ENCODE results near the gene PRKAR1B. TPM values are rescaled to one million over a fixed set of nuclear protein-coding genes. Genes with fewer than 3 reads are reported as not detected.

Gene PRKAR1B
- total RNA-seq, 1 experiment from 2014 or later: 24.8 TPM

DNA sequence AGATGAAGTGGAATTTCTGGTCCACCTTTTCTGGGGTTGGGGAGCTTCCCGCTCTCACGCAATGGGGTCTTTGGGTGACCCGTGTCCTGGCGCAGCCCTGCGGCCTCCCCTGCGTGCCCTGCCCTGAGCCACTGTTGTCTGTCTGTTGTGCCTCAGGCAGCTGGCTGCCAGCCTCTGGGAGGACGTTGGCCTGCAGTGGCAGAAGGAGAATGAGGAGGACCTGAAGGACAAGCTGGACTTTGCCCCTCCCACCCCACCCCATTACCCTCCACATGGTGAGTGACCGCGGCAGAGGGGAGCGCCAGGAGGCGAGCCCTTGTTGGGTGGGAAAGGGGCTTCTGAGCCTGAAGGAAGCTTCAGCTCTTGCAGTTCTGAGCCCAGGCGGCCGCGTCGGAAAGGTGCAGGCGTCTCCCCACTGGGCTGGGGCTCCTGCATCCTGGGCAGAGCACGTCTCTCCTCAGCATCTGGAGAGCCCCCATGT is 14.2 kb upstream of the PRKAR1B start:
- Mint-ChIP-seq H3K4me3 (ENCODE audit: low read depth, unreplicated experiment) (no peak overlapping the region), H3K27ac (ENCODE audit: unreplicated experiment) (no peak overlapping the region), H3K27me3 (ENCODE audit: unreplicated experiment) (no peaks in the 10 kb centered on the region), H3K9me3 (ENCODE audit: low read depth, unreplicated experiment) (no peaks in the 10 kb centered on the region), H3K36me3 (ENCODE audit: insufficient read depth, unreplicated experiment) (peaks cover 30% of the 10 kb centered on the region), H3K4me1 (ENCODE audit: low read depth, unreplicated experiment) (peaks cover 10% of the 10 kb centered on the region)
- BruUV-seq (replicated peaks): no TSS peak
- no peak for DNase-seq
- intact Hi-C loops (cut with micrococcal nuclease; ENCODE audit: unreplicated experiment): no loop called here
- CTCF ChIA-PET: interaction anchor here (0.6 kb wide), 1 partner anchor 10 kb away, joined by 3 read pairs; no protein-coding TSS in a partner anchor
- TF ChIP-seq, protein P1, sequence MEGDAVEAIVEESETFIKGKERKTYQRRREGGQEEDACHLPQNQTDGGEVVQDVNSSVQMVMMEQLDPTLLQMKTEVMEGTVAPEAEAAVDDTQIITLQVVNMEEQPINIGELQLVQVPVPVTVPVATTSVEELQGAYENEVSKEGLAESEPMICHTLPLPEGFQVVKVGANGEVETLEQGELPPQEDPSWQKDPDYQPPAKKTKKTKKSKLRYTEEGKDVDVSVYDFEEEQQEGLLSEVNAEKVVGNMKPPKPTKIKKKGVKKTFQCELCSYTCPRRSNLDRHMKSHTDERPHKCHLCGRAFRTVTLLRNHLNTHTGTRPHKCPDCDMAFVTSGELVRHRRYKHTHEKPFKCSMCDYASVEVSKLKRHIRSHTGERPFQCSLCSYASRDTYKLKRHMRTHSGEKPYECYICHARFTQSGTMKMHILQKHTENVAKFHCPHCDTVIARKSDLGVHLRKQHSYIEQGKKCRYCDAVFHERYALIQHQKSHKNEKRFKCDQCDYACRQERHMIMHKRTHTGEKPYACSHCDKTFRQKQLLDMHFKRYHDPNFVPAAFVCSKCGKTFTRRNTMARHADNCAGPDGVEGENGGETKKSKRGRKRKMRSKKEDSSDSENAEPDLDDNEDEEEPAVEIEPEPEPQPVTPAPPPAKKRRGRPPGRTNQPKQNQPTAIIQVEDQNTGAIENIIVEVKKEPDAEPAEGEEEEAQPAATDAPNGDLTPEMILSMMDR (IDR thresholded peaks at IDR 0.05; ENCODE audit: unreplicated experiment): no peak

DNA sequence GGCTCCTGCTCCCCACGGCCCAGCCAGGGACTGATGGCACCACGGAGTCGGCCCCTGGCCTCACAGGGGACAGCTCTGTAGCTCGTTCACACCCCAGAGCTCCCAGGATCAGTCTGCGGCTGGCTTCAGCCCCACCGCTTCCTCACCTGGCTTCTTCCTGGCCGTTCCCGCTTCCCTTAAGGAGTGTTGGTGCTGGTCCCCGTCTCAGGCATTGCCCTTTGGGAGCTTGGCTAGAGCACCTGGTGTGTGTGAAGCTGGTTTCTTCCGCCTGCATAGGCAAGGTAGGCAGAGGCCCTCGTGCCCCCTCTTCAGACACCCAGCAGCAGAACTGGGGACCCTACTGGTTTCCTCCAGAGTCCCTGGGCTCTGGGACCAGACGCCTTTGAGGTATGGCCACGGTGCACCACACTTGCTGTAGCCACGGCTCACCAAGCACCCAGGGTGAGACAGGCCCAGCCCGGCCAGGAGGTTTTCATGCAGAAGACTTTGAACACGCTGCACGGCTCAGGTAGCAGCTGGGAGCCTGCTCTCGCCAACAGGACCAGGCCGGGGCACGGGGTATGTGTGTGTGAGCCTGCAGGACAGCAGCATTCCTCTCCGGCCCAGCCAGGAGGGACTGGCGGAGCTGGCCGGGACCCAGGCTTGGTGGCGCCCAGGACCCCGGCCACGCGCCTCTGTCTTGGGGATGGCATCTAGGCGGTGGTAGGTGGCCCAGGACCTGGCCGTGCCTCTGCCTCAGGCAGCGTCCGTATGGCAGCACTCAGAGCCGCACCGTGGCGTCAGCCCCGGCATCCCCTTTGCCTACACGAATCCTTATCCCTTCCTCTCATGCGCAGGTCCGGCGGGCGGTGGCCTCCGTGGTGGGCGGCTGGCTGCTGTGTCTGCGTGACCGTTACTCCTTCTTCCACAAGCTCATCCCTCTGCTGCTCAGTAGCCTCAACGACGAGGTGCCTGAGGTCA is 13.2 kb upstream of the PRKAR1B start:
- Mint-ChIP-seq H3K4me1 (ENCODE audit: low read depth, unreplicated experiment) (peaks cover 10% of the 10 kb centered on the region), H3K36me3 (ENCODE audit: insufficient read depth, unreplicated experiment) (peaks cover 23% of the 10 kb centered on the region), H3K27me3 (ENCODE audit: unreplicated experiment) (no peaks in the 10 kb centered on the region), H3K9me3 (ENCODE audit: low read depth, unreplicated experiment) (no peaks in the 10 kb centered on the region), H3K27ac (ENCODE audit: unreplicated experiment) (no peak overlapping the region), H3K4me3 (ENCODE audit: low read depth, unreplicated experiment) (no peak overlapping the region)
- TF ChIP-seq, protein P1 (IDR thresholded peaks at IDR 0.05; ENCODE audit: unreplicated experiment): no peak
- CTCF ChIA-PET: no interaction called here
- BruUV-seq (replicated peaks): no TSS peak
- no peak for DNase-seq
- intact Hi-C loops (cut with micrococcal nuclease; ENCODE audit: unreplicated experiment): no loop called here

DNA sequence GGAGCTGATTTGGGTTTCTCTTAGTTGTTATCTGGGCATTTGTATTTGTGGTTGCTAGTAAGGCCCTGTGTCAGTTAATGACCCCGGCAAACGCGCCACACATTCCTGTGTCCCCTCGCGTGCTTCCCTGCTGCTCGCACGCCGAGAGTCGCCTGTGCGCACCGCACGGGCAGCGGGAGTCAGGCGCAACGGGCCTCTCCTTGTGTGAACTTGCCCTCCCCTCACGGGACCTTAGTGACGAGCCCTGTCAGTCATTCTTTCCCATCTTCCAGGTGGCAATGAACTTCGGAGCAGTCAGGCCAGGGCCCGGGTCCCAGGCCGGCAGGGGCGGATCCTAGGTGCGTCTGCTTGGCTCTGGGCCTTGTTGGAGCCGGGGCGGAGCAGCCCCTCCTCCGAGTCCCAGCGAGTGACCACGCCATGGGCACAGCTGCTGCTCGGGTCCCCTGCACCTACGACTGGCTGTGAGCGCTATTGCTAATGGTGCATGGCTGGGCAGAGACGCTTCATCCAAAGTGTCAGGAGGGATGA is 12.4 kb upstream of the PRKAR1B start:
- intact Hi-C loops (cut with micrococcal nuclease; ENCODE audit: unreplicated experiment): no loop called here
- Mint-ChIP-seq H3K9me3 (ENCODE audit: low read depth, unreplicated experiment) (no peaks in the 10 kb centered on the region), H3K36me3 (ENCODE audit: insufficient read depth, unreplicated experiment) (peaks cover 18% of the 10 kb centered on the region), H3K27me3 (ENCODE audit: unreplicated experiment) (no peaks in the 10 kb centered on the region), H3K27ac (ENCODE audit: unreplicated experiment) (no peak overlapping the region), H3K4me1 (ENCODE audit: low read depth, unreplicated experiment) (peaks cover 10% of the 10 kb centered on the region), H3K4me3 (ENCODE audit: low read depth, unreplicated experiment) (no peak overlapping the region)
- TF ChIP-seq, protein P1 (IDR thresholded peaks at IDR 0.05; ENCODE audit: unreplicated experiment): no peak
- CTCF ChIA-PET: no interaction called here
- no peak for DNase-seq
- no TSS peak for BruUV-seq (replicated peaks)

DNA sequence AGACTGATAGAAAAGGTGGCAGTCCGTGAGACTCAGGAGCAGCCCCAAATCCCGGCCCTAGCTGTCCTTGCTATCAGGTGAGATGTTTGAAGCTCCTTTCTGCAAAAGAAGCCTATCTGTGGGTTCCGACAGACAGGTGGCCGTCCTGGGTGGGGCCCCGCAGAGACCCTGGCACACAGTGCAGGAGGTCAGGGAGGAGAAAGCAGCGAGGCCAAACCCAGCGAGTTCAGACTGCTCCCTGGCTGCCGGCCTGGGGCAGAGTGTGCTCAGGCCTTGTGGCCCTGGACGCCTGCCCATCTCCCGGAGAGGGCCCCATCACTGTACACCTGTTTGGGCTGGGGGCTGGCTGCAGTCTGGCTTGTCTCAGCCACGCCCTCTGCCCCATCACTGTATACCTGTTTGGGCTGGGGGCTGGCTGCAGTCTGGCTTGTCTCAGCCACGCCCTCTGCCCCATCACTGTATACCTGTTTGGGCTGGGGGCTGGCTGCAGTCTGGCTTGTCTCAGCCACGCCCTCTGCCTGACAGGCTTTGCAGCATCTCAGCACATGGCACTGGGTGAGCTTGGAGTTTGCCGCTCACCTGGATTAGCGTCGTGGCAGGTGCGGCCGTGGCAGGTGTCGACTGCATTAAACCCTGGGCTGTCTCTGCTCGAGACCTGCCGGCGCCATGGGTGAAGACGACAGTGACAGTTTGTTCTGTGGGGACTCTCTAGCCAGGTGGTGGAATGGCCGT is 11.8 kb upstream of the PRKAR1B start:
- Mint-ChIP-seq H3K27ac (ENCODE audit: unreplicated experiment) (no peak overlapping the region), H3K4me3 (ENCODE audit: low read depth, unreplicated experiment) (no peak overlapping the region), H3K9me3 (ENCODE audit: low read depth, unreplicated experiment) (no peaks in the 10 kb centered on the region), H3K36me3 (ENCODE audit: insufficient read depth, unreplicated experiment) (peaks cover 18% of the 10 kb centered on the region), H3K4me1 (ENCODE audit: low read depth, unreplicated experiment) (peaks cover 10% of the 10 kb centered on the region), H3K27me3 (ENCODE audit: unreplicated experiment) (no peaks in the 10 kb centered on the region)
- intact Hi-C loops (cut with micrococcal nuclease; ENCODE audit: unreplicated experiment): no loop called here
- no TSS peak for BruUV-seq (replicated peaks)
- TF ChIP-seq, protein P1 (IDR thresholded peaks at IDR 0.05; ENCODE audit: unreplicated experiment): no peak
- CTCF ChIA-PET: no interaction called here
- DNase-seq: no peak
